ENCODE data around the gene UNC13D.
"Not testable (repeated sequence)": the region's sequence is repeated elsewhere in the genome, so short reads cannot be mapped to it uniquely, and the experiment has no call there.

The UNC13D gene

GRCh38 chr17:75807861-75808260 lies 36.3 kb downstream of the UNC13D start:
- no peak for DNase-seq (ENCODE audit: low read depth in 2 of 2, low spot score in 1 of 2)

- no peak for DNase-seq (ENCODE audit: low read depth in 2 of 2, low spot score in 1 of 2)
Observed at GRCh38 chr17:75806822-75807500, 37.2 kb downstream of the UNC13D start.

GRCh38 chr17:75803883-75804282 lies 40.3 kb downstream of the UNC13D start:
- no peak for DNase-seq (ENCODE audit: low read depth in 2 of 2, low spot score in 1 of 2)

- no peak for DNase-seq (ENCODE audit: low read depth in 2 of 2, low spot score in 1 of 2)
Observed at GRCh38 chr17:75799402-75799801, 44.8 kb downstream of the UNC13D start.

GRCh38 chr17:75795820-75796607 lies 48.2 kb downstream of the UNC13D start:
- DNase-seq (ENCODE audit: low read depth in 2 of 2, low spot score in 1 of 2), result no peak

GRCh38 chr17:75793460-75793859 lies 50.7 kb downstream of the UNC13D start:
- no peak for DNase-seq (ENCODE audit: low read depth in 2 of 2, low spot score in 1 of 2)

GRCh38 chr17:75791254-75791653 lies 53.0 kb downstream of the UNC13D start:
- no peak for DNase-seq (ENCODE audit: low read depth in 2 of 2, low spot score in 1 of 2)

- peak; percentile 66 to 77 for DNase-seq (ENCODE audit: low read depth in 2 of 2, low spot score in 1 of 2)
Observed at GRCh38 chr17:75785016-75785890, 59.0 kb downstream of the UNC13D start.

- DNase-seq (ENCODE audit: low read depth in 2 of 2, low spot score in 1 of 2), result peak; percentile 90 to 95
Observed at GRCh38 chr17:75784473-75785015, 59.7 kb downstream of the UNC13D start, which contains the start of gene UNK. UNK (plus strand) TSS chr17:75784806; CDS start chr17:75784881, 75 bp downstream.

GRCh38 chr17:75783803-75784472 lies 60.3 kb downstream of the UNC13D start:
- DNase-seq (ENCODE audit: low read depth in 2 of 2, low spot score in 1 of 2), result no peak

GRCh38 chr17:75783069-75783783 lies 61.0 kb downstream of the UNC13D start:
- no peak for DNase-seq (ENCODE audit: low read depth in 2 of 2, low spot score in 1 of 2)

GRCh38 chr17:75779987-75780889 lies 64.0 kb downstream of the UNC13D start:
- DNase-seq (ENCODE audit: low read depth in 2 of 2, low spot score in 1 of 2), result no peak

GRCh38 chr17:75779250-75779986 lies 64.8 kb downstream of the UNC13D start:
- DNase-seq (ENCODE audit: low read depth in 2 of 2, low spot score in 1 of 2), result peak; percentile 81 to 90

- DNase-seq (ENCODE audit: low read depth in 2 of 2, low spot score in 1 of 2), result peak in 1 of 2 donors; percentile 45
Observed at GRCh38 chr17:75778861-75779249, 65.3 kb downstream of the UNC13D start.

- not testable (repeated sequence) for DNase-seq (ENCODE audit: low read depth in 2 of 2, low spot score in 1 of 2)
Observed at GRCh38 chr17:75778066-75778860, 65.9 kb downstream of the UNC13D start.

- DNase-seq (ENCODE audit: low read depth in 2 of 2, low spot score in 1 of 2), result no peak
Observed at GRCh38 chr17:75777296-75777922, 66.8 kb downstream of the UNC13D start.

All from stimulated activated CD8-positive, alpha-beta memory T cell treated with anti-CD3 and anti-CD28 coated beads, Interleukin-4, amount 100 ng/mL, for 4 hours (primary cell).